ENCODE results near the gene TTC34. TPM values are rescaled to one million over a fixed set of nuclear protein-coding genes. Genes with fewer than 3 reads are reported as not detected.

TTC34 gene
- total RNA-seq, 1 experiment from 2014 or later = 0.61 TPM

GRCh38 chr1:2631136-2632050, 170.1 kb downstream of the TTC34 start:
- DNase-seq (ENCODE audit: low spot score) (no peak), ATAC-seq (no peak)
- ChIA-PET POLR2A (no interaction called here), CTCF (no interaction called here)
- Mint-ChIP-seq H3K27me3 (ENCODE audit: low read depth) (peaks cover 64% of the 10 kb centered on the region), H3K36me3 (peaks cover 26% of the 10 kb centered on the region), H3K27ac (no peak overlapping the region), H3K4me3 (no peak overlapping the region), H3K9me3 (peaks cover 19% of the 10 kb centered on the region), H3K4me1 (0 out of 2 replicates have a peak, but pooled peaks cover 2% of the 10 kb centered on the region)
- TF ChIP-seq ZNF232 (CRISPR knock-in tag; IDR thresholded peaks at IDR 0.05) (no peak), IRF1 (CRISPR knock-in tag; IDR thresholded peaks at IDR 0.05) (no peak), FOXK1 (CRISPR knock-in tag; IDR thresholded peaks at IDR 0.05) (no peak), ZNF219 (CRISPR knock-in tag; IDR thresholded peaks at IDR 0.05; ENCODE audit: borderline replicate concordance) (no peak), ZNF416 (CRISPR knock-in tag; IDR thresholded peaks at IDR 0.05) (no peak), NFYB (CRISPR knock-in tag; conservative IDR thresholded peaks at IDR 0.05; ENCODE audit: low read depth) (no peak), MYBL2 (CRISPR knock-in tag; IDR thresholded peaks at IDR 0.05) (no peak), ZMAT4 (CRISPR knock-in tag; IDR thresholded peaks at IDR 0.05) (no peak), ATF1 (CRISPR knock-in tag; IDR thresholded peaks at IDR 0.05) (no peak), ATF6 (CRISPR knock-in tag; IDR thresholded peaks at IDR 0.05) (no peak), ETV6 (CRISPR knock-in tag; IDR thresholded peaks at IDR 0.05) (no peak), CREM (CRISPR knock-in tag; IDR thresholded peaks at IDR 0.05) (no peak), MAX (CRISPR knock-in tag; IDR thresholded peaks at IDR 0.05) (no peak), AFF4 (CRISPR knock-in tag; IDR thresholded peaks at IDR 0.05; ENCODE audit: borderline replicate concordance) (no peak), ZBTB21 (CRISPR knock-in tag; IDR thresholded peaks at IDR 0.05; ENCODE audit: borderline replicate concordance) (no peak), FOXP1 (CRISPR knock-in tag; IDR thresholded peaks at IDR 0.05; ENCODE audit: borderline replicate concordance) (no peak), E2F5 (CRISPR knock-in tag; IDR thresholded peaks at IDR 0.05) (no peak), FOXJ3 (CRISPR knock-in tag; IDR thresholded peaks at IDR 0.05; ENCODE audit: borderline replicate concordance) (no peak), ELF4 (CRISPR knock-in tag; IDR thresholded peaks at IDR 0.05; ENCODE audit: low read depth) (no peak)
